CD4-positive, alpha-beta T cell treated with Interleukin-17A for 4 hours (primary cell): ENCODE data around the gene UBE2H.
"Not testable (repeated sequence)": the region's sequence is repeated elsewhere in the genome, so short reads cannot be mapped to it uniquely, and the experiment has no call there.

ENCODE experiments used
- DNase-seq: peaks from one replicate; pipeline ENCODE4 v3.0.0-alpha.2; 2020; ENCODE audit warnings: mixed read lengths

The UBE2H gene

GRCh38 chr7:129907122-129907736 lies 45.5 kb downstream of the UBE2H start:
- DNase-seq: no peak

GRCh38 chr7:129906700-129907099 lies 46.1 kb downstream of the UBE2H start:
- no peak for DNase-seq

GRCh38 chr7:129903935-129904334 lies 48.8 kb downstream of the UBE2H start:
- no peak for DNase-seq

GRCh38 chr7:129902788-129903422 lies 49.9 kb downstream of the UBE2H start:
- DNase-seq: no peak

GRCh38 chr7:129898502-129899160 lies 54.1 kb downstream of the UBE2H start:
- no peak for DNase-seq

- no peak for DNase-seq
These were observed 54.8 kb downstream of the UBE2H start for GRCh38 chr7:129898007-129898406.

- DNase-seq: no peak
These were observed 56.0 kb downstream of the UBE2H start for GRCh38 chr7:129896568-129897382.

GRCh38 chr7:129894184-129894583 lies 58.6 kb downstream of the UBE2H start:
- not testable (repeated sequence) for DNase-seq

GRCh38 chr7:129890090-129890489 lies 62.7 kb downstream of the UBE2H start:
- DNase-seq: no peak

- DNase-seq: no peak
These were observed 63.5 kb downstream of the UBE2H start for GRCh38 chr7:129889133-129889844.

GRCh38 chr7:129887865-129888264 lies 64.9 kb downstream of the UBE2H start:
- no peak for DNase-seq

- no peak for DNase-seq
These were observed 66.0 kb downstream of the UBE2H start for GRCh38 chr7:129886818-129887186.

- no peak for DNase-seq
These were observed 66.5 kb downstream of the UBE2H start for GRCh38 chr7:129886167-129886817.

GRCh38 chr7:129884495-129884894 lies 68.3 kb downstream of the UBE2H start:
- no peak for DNase-seq

- DNase-seq: no peak
These were observed 69.6 kb downstream of the UBE2H start for GRCh38 chr7:129883151-129883550.

- no peak for DNase-seq
These were observed 70.2 kb downstream of the UBE2H start for GRCh38 chr7:129882531-129882930.

- DNase-seq: no peak
These were observed 75.5 kb downstream of the UBE2H start for GRCh38 chr7:129877146-129877792.

- no peak for DNase-seq
These were observed 76.9 kb downstream of the UBE2H start for GRCh38 chr7:129875745-129876411.

GRCh38 chr7:129875160-129875559 lies 77.6 kb downstream of the UBE2H start:
- no peak for DNase-seq

GRCh38 chr7:129874722-129875121 lies 78.0 kb downstream of the UBE2H start:
- DNase-seq: no peak

GRCh38 chr7:129872054-129872453 lies 80.7 kb downstream of the UBE2H start:
- no peak for DNase-seq
